ENCODE measurements around the gene MACO1. TPM values are rescaled to one million over a fixed set of nuclear protein-coding genes. Genes with fewer than 3 reads are reported as not detected.
A peak's percentile ranks its signal among the peaks of the same experiment; 100 is the strongest.
"Not testable (repeated sequence)": the region's sequence is repeated elsewhere in the genome, so short reads cannot be mapped to it uniquely, and the experiment has no call there.

The MACO1 gene
- total and polyA plus RNA-seq, 9 of the 15 experiments (the other 6 are each of a cell fraction or from before 2014, with no cell fraction given) = 4.6 to 28.4 (median 21.7) TPM

DNA sequence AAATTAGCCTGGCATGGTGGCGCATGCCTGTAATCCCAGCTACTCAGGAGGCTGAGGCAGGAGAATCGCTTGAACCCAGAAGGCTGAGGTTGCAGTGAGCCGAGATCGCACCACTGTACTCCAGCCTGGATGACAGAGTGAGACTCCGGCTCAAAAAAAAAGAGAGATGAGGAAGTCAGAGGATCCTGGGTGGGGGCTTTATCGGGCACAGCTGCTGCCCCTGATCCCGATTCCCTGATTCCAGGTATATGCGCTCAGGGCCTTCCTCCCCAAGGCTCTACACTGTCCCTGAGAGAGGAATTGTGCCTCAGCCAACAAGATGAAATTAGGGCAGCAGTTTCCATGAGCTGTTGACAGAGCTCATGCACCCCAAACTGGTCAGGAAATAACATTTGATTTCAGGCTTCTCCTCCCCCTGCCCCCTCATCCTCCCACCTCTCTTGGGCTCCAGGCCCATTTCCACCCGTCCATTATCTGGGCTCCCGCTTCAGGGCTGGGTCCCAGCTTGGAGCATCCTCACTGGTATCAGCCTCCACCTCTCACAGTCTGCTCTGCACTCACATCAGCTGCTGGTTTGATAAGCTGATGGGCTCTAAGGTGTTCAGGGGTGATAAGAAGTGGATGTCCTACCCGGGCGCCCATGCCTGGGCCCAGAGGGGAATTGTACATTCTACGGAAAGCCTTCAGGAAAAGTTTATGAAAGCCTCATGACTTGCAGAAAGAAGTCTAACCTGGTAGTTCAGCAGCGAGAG lies 17.6 kb upstream of the MACO1 start (continued):
- TF ChIP-seq KDM1A (IDR thresholded peaks at IDR 0.05) = peak; percentile 94 to 95
- peak; percentile 40; the same call in 1 of the 2 replicates for TF ChIP-seq EP400 (IDR thresholded peaks at IDR 0.05)
- TF ChIP-seq CBFA2T2 (conservative IDR thresholded peaks at IDR 0.05) = peak; percentile 99
- peak; percentile 60 for TF ChIP-seq MEIS2 (IDR thresholded peaks at IDR 0.05; ENCODE audit: partially characterized antibody)

DNA sequence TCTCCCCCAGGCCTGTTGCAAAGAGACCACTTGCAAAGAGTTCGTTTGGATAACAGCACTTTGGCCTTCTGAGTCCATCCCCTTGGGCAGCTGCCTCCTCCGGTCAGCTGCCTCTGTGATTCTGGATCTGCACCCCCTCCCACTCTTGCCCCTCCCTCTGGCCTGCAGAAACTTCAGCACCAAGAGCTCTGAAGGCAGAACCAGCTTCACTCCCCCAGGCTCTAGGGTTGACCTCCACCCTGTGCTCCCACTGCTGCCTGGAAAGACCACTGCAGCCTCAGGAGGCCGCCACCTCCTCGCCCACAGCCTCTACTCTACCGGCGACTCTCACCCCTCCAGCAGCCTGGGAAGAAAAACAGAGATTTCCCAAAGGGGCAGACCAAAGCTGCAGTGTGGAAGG lies 16.5 kb upstream of the MACO1 start:
- H3K36me3 ChIP-seq (ENCODE audit: control insufficient read depth, insufficient read depth, low read length); in situ Hi-C loops (cut with MboI); H3K4me3 ChIP-seq; H2AFZ ChIP-seq (ENCODE audit: low read depth, low read length); H4K20me1 ChIP-seq (replicated peaks; ENCODE audit: control insufficient read depth, insufficient read depth, low read length); H3K79me2 ChIP-seq (ENCODE audit: control insufficient read depth, insufficient read depth, low read length); BruUV-seq (replicated peaks); H3K9me3 ChIP-seq (replicated peaks; ENCODE audit: control insufficient read depth, insufficient read depth, low read depth, low read length); H3K9me1 ChIP-seq (ENCODE audit: control insufficient read depth, insufficient read depth, low read length); intact Hi-C loops (cut with micrococcal nuclease); H3K27me3 ChIP-seq (ENCODE audit: control insufficient read depth in 2 of 2, insufficient read depth in 2 of 2, low read length in 2 of 2); FAIRE-seq: not testable (repeated sequence)
- H3K4me2 ChIP-seq (ENCODE audit: insufficient read depth, low read length) = peak overlapping the region; percentile 62
- ATAC-seq (peak; percentile 55), DNase-seq (ENCODE audit: extremely low read depth in 1 of 4, low spot score in 3 of 4) (peak in 3 of 4 experiments; percentile 35 to 72 (median 37))
- 0% methylated on average over 1 of the region's 6 CpGs for WGBS (ENCODE audit: insufficient coverage, low coverage, missing lambda C conversion rate)
- H3K4me1 ChIP-seq (replicated peaks in 1 of 2; ENCODE audit: control insufficient read depth in 2 of 2, insufficient read depth in 2 of 2, low read length in 2 of 2) = peaks cover 29 to 32% of the 10 kb centered on the region in 2 experiments; a peak in 4 of 5 replicates
- ChIA-PET CTCF (ENCODE audit: low intra/inter-chr PET ratio) (interaction anchor here (0.6 kb wide), 1 partner anchor 106 kb away, joined by 3 read pairs; no protein-coding TSS in a partner anchor), POLR2A (interaction anchor here (0.5 to 1.0 kb wide), 4 partner anchors 14 to 158 kb away, joined by 3 to 5 read pairs (median 4); partner anchors contain the start of gene MACO1)
- TF ChIP-seq MAZ (CRISPR knock-in tag; conservative IDR thresholded peaks at IDR 0.05 in 1 of 2, IDR thresholded peaks at IDR 0.05 in 1 of 2) = 0 out of 4 replicates have a peak, but pooled peaks of 1 of the 2 experiments have one; percentile 24
- TF ChIP-seq RAD21 (CRISPR knock-in tag; conservative IDR thresholded peaks at IDR 0.05 in 1 of 2, IDR thresholded peaks at IDR 0.05 in 1 of 2) = peak in 1 of 2 experiments; percentile 10; a peak in 1 of 4 replicates
- 0 out of 2 replicates have a peak, but pooled peaks have one; percentile 4 for TF ChIP-seq CBFA2T2 (conservative IDR thresholded peaks at IDR 0.05)
- peak overlapping the region; percentile 64; the same call in 2 of the 3 replicates for H3K27ac ChIP-seq (ENCODE audit: extremely low read depth, low read depth, low read length)
- peak overlapping the region in 1 of 2 experiments; percentile 3; a peak in 1 of 4 replicates for H3K9ac ChIP-seq (ENCODE audit: insufficient read depth in 1 of 2, low read depth in 2 of 2, low read length in 2 of 2)

Measured in K562 (cell line).